Erythroblast (primary cell): ENCODE measurements around the gene CLPSL1.

ENCODE experiments used
- GATA1 ChIP-seq: IDR thresholded peaks from 2 replicates; pipeline ENCODE4 v1.6.1; 2011; ENCODE audit warnings: low read depth, mild to moderate bottlenecking, control low read depth, low read length, moderate library complexity
- POLR2A ChIP-seq: IDR thresholded peaks from 2 replicates; pipeline ENCODE4 v1.6.1; 2011; ENCODE audit warnings: mild to moderate bottlenecking, low read length

- TF ChIP-seq POLR2A (peak; percentile 85), GATA1 (no peak)
Observed at GRCh38 chr6:35731414-35731735, 49.4 kb upstream of the CLPSL1 start.
